Nephron progenitor cell (in vitro differentiated cells): ENCODE results near the gene OAS3.
A peak's percentile ranks its signal among the peaks of the same experiment; 100 is the strongest.
"Not testable (repeated sequence)": the region's sequence is repeated elsewhere in the genome, so short reads cannot be mapped to it uniquely, and the experiment has no call there.

Experiments
- DNase-seq: peaks from one replicate; pipeline ENCODE4 v3.0.0; 2021
- H3K27ac Mint-ChIP-seq: 2 replicates; pipeline ENCODE4 v1.8.0; 2021; ENCODE audit warnings: mild to moderate bottlenecking, moderate library complexity, mixed read lengths
- H3K27me3 Mint-ChIP-seq: 2 replicates; pipeline ENCODE4 v1.8.0; 2021; ENCODE audit warnings: mild to moderate bottlenecking, low read depth, mixed read lengths; ENCODE audit not compliant: poor library complexity
- H3K36me3 Mint-ChIP-seq: 2 replicates; pipeline ENCODE4 v1.8.0; 2021; ENCODE audit warnings: low read depth, mixed read lengths
- H3K4me1 Mint-ChIP-seq: 2 replicates; pipeline ENCODE4 v1.8.0; 2021; ENCODE audit warnings: mixed read lengths
- H3K4me3 Mint-ChIP-seq: 2 replicates; pipeline ENCODE4 v1.8.0; 2021; ENCODE audit warnings: mild to moderate bottlenecking, moderate library complexity, mixed read lengths
- H3K9me3 Mint-ChIP-seq: 2 replicates; pipeline ENCODE4 v1.8.0; 2021; ENCODE audit warnings: mild to moderate bottlenecking, moderate library complexity, mixed read lengths
- TF ChIP-seq, protein P1 (sequence below): fragments of 200-600 bp; sonication (generic); IDR thresholded peaks from 2 replicates; pipeline ENCODE4 v1.5.0; 2021; ENCODE audit warnings: antibody characterized with exemption

OAS3 gene

GRCh38 chr12:112906712-112907414 is 31.4 kb upstream of the OAS3 start, which contains the start of gene OAS1:
TSS of gene OAS1 (plus strand) at chr12:112906962. CDS start at chr12:112907040, 78 bp downstream.
- peaks cover 32% of the 10 kb centered on the region for H3K9me3 Mint-ChIP-seq
- H3K4me1 Mint-ChIP-seq = peaks cover 9% of the 10 kb centered on the region
- no peak within 1 kb of the TSS for H3K4me3 Mint-ChIP-seq
- TF ChIP-seq, protein P1, sequence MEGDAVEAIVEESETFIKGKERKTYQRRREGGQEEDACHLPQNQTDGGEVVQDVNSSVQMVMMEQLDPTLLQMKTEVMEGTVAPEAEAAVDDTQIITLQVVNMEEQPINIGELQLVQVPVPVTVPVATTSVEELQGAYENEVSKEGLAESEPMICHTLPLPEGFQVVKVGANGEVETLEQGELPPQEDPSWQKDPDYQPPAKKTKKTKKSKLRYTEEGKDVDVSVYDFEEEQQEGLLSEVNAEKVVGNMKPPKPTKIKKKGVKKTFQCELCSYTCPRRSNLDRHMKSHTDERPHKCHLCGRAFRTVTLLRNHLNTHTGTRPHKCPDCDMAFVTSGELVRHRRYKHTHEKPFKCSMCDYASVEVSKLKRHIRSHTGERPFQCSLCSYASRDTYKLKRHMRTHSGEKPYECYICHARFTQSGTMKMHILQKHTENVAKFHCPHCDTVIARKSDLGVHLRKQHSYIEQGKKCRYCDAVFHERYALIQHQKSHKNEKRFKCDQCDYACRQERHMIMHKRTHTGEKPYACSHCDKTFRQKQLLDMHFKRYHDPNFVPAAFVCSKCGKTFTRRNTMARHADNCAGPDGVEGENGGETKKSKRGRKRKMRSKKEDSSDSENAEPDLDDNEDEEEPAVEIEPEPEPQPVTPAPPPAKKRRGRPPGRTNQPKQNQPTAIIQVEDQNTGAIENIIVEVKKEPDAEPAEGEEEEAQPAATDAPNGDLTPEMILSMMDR = no peak
- H3K27me3 Mint-ChIP-seq = peaks cover 33% of the 10 kb centered on the region
- no peak for DNase-seq
- H3K27ac Mint-ChIP-seq = peak within 1 kb of the TSS; percentile 43
- no peaks in the 10 kb centered on the region for H3K36me3 Mint-ChIP-seq

DNA sequence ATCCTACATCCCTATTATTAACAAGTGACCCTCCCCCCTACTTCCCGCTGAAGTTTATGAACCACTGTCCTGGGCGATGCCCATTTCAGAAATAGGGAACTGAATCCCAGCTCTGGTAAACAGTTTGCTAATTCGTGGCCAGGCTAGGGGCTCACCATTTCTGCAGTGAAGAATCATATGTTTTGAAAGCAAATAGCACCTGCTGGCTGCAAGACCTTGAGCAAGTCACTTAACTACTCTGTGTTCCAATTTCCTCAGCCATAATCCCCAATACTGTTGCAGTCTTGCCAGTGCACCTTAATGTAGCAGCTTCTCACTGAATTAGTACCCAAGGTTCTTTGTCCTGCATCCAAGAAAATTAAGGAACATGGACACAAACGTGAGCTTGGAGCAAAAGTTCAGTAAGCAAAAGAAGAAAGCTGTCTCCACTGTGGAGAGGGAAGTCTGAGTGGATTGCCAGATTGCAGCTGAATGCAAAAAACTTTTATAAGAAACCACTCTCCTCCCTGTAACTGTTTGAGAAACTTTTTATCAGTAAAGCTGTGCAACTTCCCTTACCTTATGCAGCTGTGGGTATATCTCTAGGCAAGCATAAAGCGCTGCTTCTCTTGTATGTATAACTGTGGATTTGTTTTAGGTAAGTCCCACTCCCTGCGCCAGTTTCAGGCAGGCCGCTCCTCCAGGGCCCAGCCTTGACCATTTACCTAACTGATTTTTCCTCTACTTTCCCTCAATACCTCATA is 30.7 kb upstream of the OAS3 start:
- Mint-ChIP-seq H3K27ac (no peak overlapping the region), H3K4me3 (no peak overlapping the region), H3K9me3 (peaks cover 36% of the 10 kb centered on the region), H3K4me1 (peaks cover 9% of the 10 kb centered on the region), H3K27me3 (peaks cover 39% of the 10 kb centered on the region), H3K36me3 (no peaks in the 10 kb centered on the region)
- TF ChIP-seq, protein P1 = no peak
- DNase-seq = no peak

DNA sequence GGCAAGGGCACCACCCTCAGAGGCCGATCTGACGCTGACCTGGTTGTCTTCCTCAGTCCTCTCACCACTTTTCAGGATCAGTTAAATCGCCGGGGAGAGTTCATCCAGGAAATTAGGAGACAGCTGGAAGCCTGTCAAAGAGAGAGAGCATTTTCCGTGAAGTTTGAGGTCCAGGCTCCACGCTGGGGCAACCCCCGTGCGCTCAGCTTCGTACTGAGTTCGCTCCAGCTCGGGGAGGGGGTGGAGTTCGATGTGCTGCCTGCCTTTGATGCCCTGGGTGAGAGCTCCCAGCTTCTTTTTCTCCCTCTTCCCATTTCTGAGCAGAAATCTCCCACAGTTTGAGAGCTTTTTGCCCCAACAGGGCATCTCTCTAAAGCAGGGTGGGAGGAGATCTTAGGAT is 29.7 kb upstream of the OAS3 start:
- H3K27me3 Mint-ChIP-seq = peaks cover 41% of the 10 kb centered on the region
- H3K27ac Mint-ChIP-seq = no peak overlapping the region
- H3K9me3 Mint-ChIP-seq = peaks cover 43% of the 10 kb centered on the region
- H3K36me3 Mint-ChIP-seq = no peaks in the 10 kb centered on the region
- DNase-seq = no peak
- peaks cover 9% of the 10 kb centered on the region for H3K4me1 Mint-ChIP-seq
- no peak overlapping the region for H3K4me3 Mint-ChIP-seq
- TF ChIP-seq, protein P1 = no peak

GRCh38 chr12:112909693-112910092 is 28.6 kb upstream of the OAS3 start:
- Mint-ChIP-seq H3K27me3 (peaks cover 38% of the 10 kb centered on the region), H3K4me1 (peaks cover 9% of the 10 kb centered on the region), H3K36me3 (no peaks in the 10 kb centered on the region), H3K9me3 (peaks cover 42% of the 10 kb centered on the region), H3K4me3 (no peak overlapping the region), H3K27ac (no peak overlapping the region)
- TF ChIP-seq, protein P1 = no peak
- DNase-seq = no peak

- Mint-ChIP-seq H3K27ac (no peak overlapping the region), H3K36me3 (no peaks in the 10 kb centered on the region), H3K27me3 (peaks cover 47% of the 10 kb centered on the region), H3K4me3 (no peak overlapping the region), H3K9me3 (peaks cover 55% of the 10 kb centered on the region), H3K4me1 (no peaks in the 10 kb centered on the region)
- DNase-seq = no peak
- TF ChIP-seq, protein P1 = no peak
These were observed 25.1 kb upstream of the OAS3 start for GRCh38 chr12:112913038-112913688.

GRCh38 chr12:112913888-112914287 is 24.4 kb upstream of the OAS3 start:
- H3K27ac Mint-ChIP-seq, H3K36me3 Mint-ChIP-seq, H3K4me1 Mint-ChIP-seq, H3K4me3 Mint-ChIP-seq, DNase-seq: not testable (repeated sequence)
- Mint-ChIP-seq H3K9me3 (peaks cover 55% of the 10 kb centered on the region), H3K27me3 (peaks cover 46% of the 10 kb centered on the region)
